SU-DHL-6 (cell line): ENCODE results near the gene NOD2.

ENCODE experiments used
- EZH2phosphoT487 ChIP-seq: fragments of 200-600 bp; sonication (generic), shearing (Covaris generic); conservative IDR thresholded peaks from 2 replicates; pipeline ENCODE4 v1.6.1; 2018; ENCODE audit warnings: mild to moderate bottlenecking, antibody characterized with exemption, low read length, moderate library complexity, mixed read lengths
- TF ChIP-seq, protein P1 (sequence below): fragments of 200-600 bp; sonication (generic); IDR thresholded peaks from one replicate; pipeline ENCODE4 v1.5.1; 2017; ENCODE audit warnings: antibody characterized with exemption, mild to moderate bottlenecking, low read length, moderate library complexity; ENCODE audit not compliant: insufficient read depth, poor library complexity, severe bottlenecking

DNA sequence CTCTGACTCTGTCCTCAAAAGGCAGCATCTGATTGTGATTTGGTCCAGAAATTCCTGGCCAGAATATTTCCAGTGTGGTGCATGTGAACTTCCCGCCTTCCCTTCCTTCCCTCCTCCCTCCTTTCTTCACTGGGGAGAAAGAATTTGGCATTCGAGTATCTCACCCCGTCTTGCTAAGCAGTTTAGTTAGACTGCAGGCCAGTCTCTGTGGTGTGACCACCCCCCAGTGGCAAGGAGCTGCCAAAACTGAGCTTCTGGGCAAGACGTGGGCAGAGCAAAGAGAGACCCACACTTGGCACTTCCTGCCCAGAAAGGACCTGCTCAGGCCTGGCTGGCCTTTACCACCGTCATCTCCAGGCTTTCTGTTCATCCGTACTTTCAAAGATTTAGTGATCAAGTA lies 48.7 kb upstream of the NOD2 start:
- TF ChIP-seq, protein P1, sequence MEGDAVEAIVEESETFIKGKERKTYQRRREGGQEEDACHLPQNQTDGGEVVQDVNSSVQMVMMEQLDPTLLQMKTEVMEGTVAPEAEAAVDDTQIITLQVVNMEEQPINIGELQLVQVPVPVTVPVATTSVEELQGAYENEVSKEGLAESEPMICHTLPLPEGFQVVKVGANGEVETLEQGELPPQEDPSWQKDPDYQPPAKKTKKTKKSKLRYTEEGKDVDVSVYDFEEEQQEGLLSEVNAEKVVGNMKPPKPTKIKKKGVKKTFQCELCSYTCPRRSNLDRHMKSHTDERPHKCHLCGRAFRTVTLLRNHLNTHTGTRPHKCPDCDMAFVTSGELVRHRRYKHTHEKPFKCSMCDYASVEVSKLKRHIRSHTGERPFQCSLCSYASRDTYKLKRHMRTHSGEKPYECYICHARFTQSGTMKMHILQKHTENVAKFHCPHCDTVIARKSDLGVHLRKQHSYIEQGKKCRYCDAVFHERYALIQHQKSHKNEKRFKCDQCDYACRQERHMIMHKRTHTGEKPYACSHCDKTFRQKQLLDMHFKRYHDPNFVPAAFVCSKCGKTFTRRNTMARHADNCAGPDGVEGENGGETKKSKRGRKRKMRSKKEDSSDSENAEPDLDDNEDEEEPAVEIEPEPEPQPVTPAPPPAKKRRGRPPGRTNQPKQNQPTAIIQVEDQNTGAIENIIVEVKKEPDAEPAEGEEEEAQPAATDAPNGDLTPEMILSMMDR = no peak
- no peak for TF ChIP-seq EZH2phosphoT487
